CD4-positive, alpha-beta T cell (primary cell): Measurements from ENCODE around the gene LPCAT2. TPM values are rescaled to one million over a fixed set of nuclear protein-coding genes. Genes with fewer than 3 reads are reported as not detected.

ENCODE experiments used
- ATAC-seq: fragments of 200-7000 bp; cut with Tn5 transposase; one replicate; pipeline ENCODE4 v1.10.0; 2022; ENCODE audit warnings: mild to moderate bottlenecking; ENCODE audit not compliant: poor library complexity
- CTCF ChIA-PET: fragments of 350-600 bp; sonication (Branson Sonifier 250); formaldehyde crosslinking; loops from one replicate; lab custom pipeline; 2021; ENCODE audit warnings: antibody characterized with exemption, inconsistent platforms; lab: Charles Lee
- POLR2A ChIA-PET: fragments of 350-600 bp; sonication (Branson Sonifier 250); formaldehyde crosslinking; loops from one replicate; lab custom pipeline; 2021; ENCODE audit warnings: antibody characterized with exemption, inconsistent platforms; lab: Charles Lee
- DNase-seq, 14 experiments: peaks; one replicate each; pipeline ENCODE4 v3.0.0-alpha.2; 2013 to 2020; ENCODE audit warnings: mixed read lengths in 2 of 14
- H3K27ac ChIP-seq, 2 donors: one replicate each; pipeline versions ENCODE4 v1.5.1 to v1.7.0; 2013; ENCODE audit warnings: low read length in 2 of 2, low read depth in 1 of 2, mild to moderate bottlenecking in 1 of 2
- H3K27me3 ChIP-seq, 2 experiments: 1 replicate in 1 of 2; 2 replicates in 1 of 2; pipeline versions ENCODE4 v1.6.1 to v1.7.0; 2013; ENCODE audit warnings: low read length in 2 of 2, control low read depth in 1 of 2, mild to moderate bottlenecking in 1 of 2, moderate library complexity in 1 of 2; ENCODE audit not compliant: insufficient read depth in 2 of 2, control insufficient read depth in 1 of 2
- H3K36me3 ChIP-seq: one replicate; pipeline ENCODE4 v1.6.1; 2013; ENCODE audit warnings: low read length, control low read depth; ENCODE audit not compliant: insufficient read depth
- H3K4me1 ChIP-seq: one replicate; pipeline ENCODE4 v1.6.1; 2013; ENCODE audit warnings: low read length, control low read depth; ENCODE audit not compliant: insufficient read depth
- H3K4me3 ChIP-seq: one replicate; pipeline ENCODE4 v1.5.1; 2013; ENCODE audit warnings: mild to moderate bottlenecking, low read length, moderate library complexity
- H3K9me3 ChIP-seq, 2 experiments: 1 replicate in 1 of 2; 2 replicates in 1 of 2; pipeline versions ENCODE4 v1.6.1 to v1.7.0; 2013; ENCODE audit warnings: low read length in 2 of 2, mild to moderate bottlenecking in 2 of 2, control low read depth in 1 of 2, moderate library complexity in 1 of 2; ENCODE audit not compliant: control insufficient read depth in 1 of 2, insufficient read depth in 1 of 2
- H3K27ac Mint-ChIP-seq: one replicate; pipeline ENCODE4 v1.8.0; 2020; ENCODE audit warnings: mixed read lengths
- H3K27me3 Mint-ChIP-seq: one replicate; pipeline ENCODE4 v1.8.0; 2021; ENCODE audit warnings: mixed read lengths
- H3K36me3 Mint-ChIP-seq: one replicate; pipeline ENCODE4 v1.8.0; 2021; ENCODE audit warnings: low read depth, mixed read lengths
- H3K4me1 Mint-ChIP-seq: one replicate; pipeline ENCODE4 v1.8.0; 2021; ENCODE audit warnings: low read depth, mixed read lengths
- H3K4me3 Mint-ChIP-seq: one replicate; pipeline ENCODE4 v1.8.0; 2020; ENCODE audit warnings: mild to moderate bottlenecking, mixed read lengths
- H3K9me3 Mint-ChIP-seq: one replicate; pipeline ENCODE4 v1.8.0; 2020; ENCODE audit warnings: mixed read lengths
- intact Hi-C, 2 experiments: fragments of 100-400 bp; cut with DNase I in 1 of 2; cut with micrococcal nuclease in 1 of 2; formaldehyde crosslinking; loops; one replicate each; pipeline versions ENCODE4 v1.15.1 to v1.9.0; 2023 to 2025; cut with DNase I, micrococcal nuclease
- total RNA-seq, 174 experiments: library from RNA in 2 of 174; stranded (reverse) in 2 of 174; gene quantifications; one replicate each; pipeline ENCODE4 v1.2.3 and lab custom pipeline; 2021 to 2026
- TF ChIP-seq, protein P1 (sequence below): fragments of 200-600 bp; IDR thresholded peaks from one replicate; pipeline ENCODE4 v1.8.0; 2022; ENCODE audit warnings: antibody characterized with exemption, mild to moderate bottlenecking

LPCAT2 gene
- total RNA-seq, 2 experiments from 2014 or later = 0.22 to 0.36 TPM

DNA sequence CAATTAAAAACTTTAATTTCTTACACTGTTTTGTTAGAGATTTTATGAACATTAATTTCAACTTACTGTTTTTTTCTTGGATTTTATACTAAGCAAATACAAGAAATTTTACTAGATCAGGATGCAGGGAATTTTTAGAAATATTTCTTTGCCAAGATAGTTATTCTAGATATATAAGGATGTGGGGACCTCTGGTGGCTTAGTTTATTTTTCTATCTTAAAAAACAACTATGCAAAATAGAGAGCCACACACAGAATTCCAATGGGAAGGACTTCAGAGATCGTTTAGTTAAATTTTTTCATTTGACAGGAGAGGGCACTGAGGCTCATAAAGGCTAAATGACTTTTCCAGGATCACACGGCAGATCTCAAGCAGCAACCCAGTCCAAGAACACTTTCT, 34.6 kb downstream of the LPCAT2 start:
- Histone ChIP-seq H3K9me3 (no peaks in the 10 kb centered on the region), H3K4me3 (no peak overlapping the region), H3K27ac (no peak overlapping the region), H3K27me3 (no peaks in the 10 kb centered on the region), H3K36me3 (no peaks in the 10 kb centered on the region), H3K4me1 (no peaks in the 10 kb centered on the region)
- Mint-ChIP-seq H3K27me3 (no peaks in the 10 kb centered on the region), H3K36me3 (no peaks in the 10 kb centered on the region), H3K4me3 (no peak overlapping the region), H3K27ac (no peak overlapping the region), H3K4me1 (no peaks in the 10 kb centered on the region), H3K9me3 (no peaks in the 10 kb centered on the region)
- ChIA-PET POLR2A (no interaction called here), CTCF (no interaction called here)
- TF ChIP-seq, protein P1, sequence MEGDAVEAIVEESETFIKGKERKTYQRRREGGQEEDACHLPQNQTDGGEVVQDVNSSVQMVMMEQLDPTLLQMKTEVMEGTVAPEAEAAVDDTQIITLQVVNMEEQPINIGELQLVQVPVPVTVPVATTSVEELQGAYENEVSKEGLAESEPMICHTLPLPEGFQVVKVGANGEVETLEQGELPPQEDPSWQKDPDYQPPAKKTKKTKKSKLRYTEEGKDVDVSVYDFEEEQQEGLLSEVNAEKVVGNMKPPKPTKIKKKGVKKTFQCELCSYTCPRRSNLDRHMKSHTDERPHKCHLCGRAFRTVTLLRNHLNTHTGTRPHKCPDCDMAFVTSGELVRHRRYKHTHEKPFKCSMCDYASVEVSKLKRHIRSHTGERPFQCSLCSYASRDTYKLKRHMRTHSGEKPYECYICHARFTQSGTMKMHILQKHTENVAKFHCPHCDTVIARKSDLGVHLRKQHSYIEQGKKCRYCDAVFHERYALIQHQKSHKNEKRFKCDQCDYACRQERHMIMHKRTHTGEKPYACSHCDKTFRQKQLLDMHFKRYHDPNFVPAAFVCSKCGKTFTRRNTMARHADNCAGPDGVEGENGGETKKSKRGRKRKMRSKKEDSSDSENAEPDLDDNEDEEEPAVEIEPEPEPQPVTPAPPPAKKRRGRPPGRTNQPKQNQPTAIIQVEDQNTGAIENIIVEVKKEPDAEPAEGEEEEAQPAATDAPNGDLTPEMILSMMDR = no peak
- intact Hi-C loops = no loop called here
- ATAC-seq = no peak
- DNase-seq = no peak

DNA sequence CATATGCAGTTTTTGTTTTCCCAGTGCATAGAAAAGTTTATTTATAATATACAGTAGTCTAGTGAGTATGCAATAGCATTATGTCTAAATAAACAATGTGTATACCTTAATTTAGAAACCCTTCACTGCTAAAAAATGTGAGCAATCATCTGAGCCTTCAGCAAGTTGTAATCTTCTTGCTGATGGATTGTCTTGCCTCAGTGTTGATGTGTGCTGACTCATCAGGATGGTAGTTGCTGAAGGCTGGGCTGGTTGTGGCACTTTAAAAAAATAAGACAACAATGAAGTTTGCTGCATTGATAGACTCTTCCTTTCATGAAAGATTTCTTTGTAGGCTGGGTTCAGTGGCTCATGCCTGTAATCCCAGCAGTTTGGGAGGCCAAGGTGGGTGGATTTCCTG, 43.7 kb downstream of the LPCAT2 start:
- Mint-ChIP-seq H3K27ac (no peak overlapping the region), H3K27me3 (peaks cover 5% of the 10 kb centered on the region), H3K9me3 (no peaks in the 10 kb centered on the region), H3K4me3 (no peak overlapping the region), H3K4me1 (no peaks in the 10 kb centered on the region), H3K36me3 (no peaks in the 10 kb centered on the region)
- Histone ChIP-seq H3K4me3 (no peak overlapping the region), H3K27me3 (no peaks in the 10 kb centered on the region), H3K36me3 (no peaks in the 10 kb centered on the region), H3K9me3 (peaks cover 0 to 4% of the 10 kb centered on the region in 2 experiments), H3K4me1 (no peaks in the 10 kb centered on the region), H3K27ac (no peak overlapping the region)
- ChIA-PET CTCF (no interaction called here), POLR2A (no interaction called here)
- no peak for ATAC-seq
- no peak for DNase-seq
- TF ChIP-seq, protein P1 = no peak
- intact Hi-C loops = no loop called here

DNA sequence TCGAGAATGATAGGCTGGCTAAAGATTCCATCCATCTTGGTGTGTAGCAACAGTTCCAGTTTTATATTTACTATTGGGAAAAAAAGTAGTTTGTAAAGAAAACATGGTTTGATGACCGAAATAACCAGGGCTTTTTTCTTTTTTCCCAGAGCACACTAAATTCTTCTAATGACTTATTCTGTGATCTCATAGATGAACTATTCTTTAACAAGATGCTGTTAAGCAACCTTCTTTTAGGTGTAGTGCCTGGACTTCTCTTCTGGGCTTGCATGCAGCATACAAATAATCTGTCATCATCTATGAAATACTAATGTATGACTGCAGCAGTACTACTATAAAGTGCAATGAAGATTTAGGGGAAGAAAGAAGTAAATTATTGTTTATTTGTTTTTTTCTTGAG, 46.6 kb downstream of the LPCAT2 start:
- no peaks in the 10 kb centered on the region for H3K4me1 Mint-ChIP-seq
- ATAC-seq (no peak), DNase-seq (no peak)
- POLR2A ChIA-PET = no interaction called here
- intact Hi-C loops = no loop called here
- no peak overlapping the region for H3K27ac Mint-ChIP-seq
- TF ChIP-seq, protein P1 = no peak
- H3K4me3 ChIP-seq = no peak overlapping the region
- H3K27me3 Mint-ChIP-seq = peaks cover 5% of the 10 kb centered on the region
- H3K27me3 ChIP-seq = no peaks in the 10 kb centered on the region
- H3K36me3 ChIP-seq = no peaks in the 10 kb centered on the region
- CTCF ChIA-PET = no interaction called here
- H3K9me3 ChIP-seq = peaks cover 0 to 4% of the 10 kb centered on the region in 2 experiments
- H3K36me3 Mint-ChIP-seq = no peaks in the 10 kb centered on the region
- no peaks in the 10 kb centered on the region for H3K4me1 ChIP-seq
- no peaks in the 10 kb centered on the region for H3K9me3 Mint-ChIP-seq
- H3K27ac ChIP-seq = no peak overlapping the region
- H3K4me3 Mint-ChIP-seq = no peak overlapping the region
